Right lobe of liver (tissue), 6 donors: ENCODE results near the gene ZDHHC3. TPM values are rescaled to one million over a fixed set of nuclear protein-coding genes. Genes with fewer than 3 reads are reported as not detected.

Source experiments
- ATAC-seq, 4 donors: fragments of 200-7000 bp; cut with Tn5 transposase; one replicate each; pipeline ENCODE4 v1.9.1; 2020; ENCODE audit warnings: mild to moderate bottlenecking in 4 of 4, moderate library complexity in 4 of 4
- DNase-seq, 3 donors: peaks; one replicate each; pipeline ENCODE4 v3.0.0-alpha.2; 2020
- H3K27ac ChIP-seq, 3 donors: fragments of 200-600 bp; one replicate each; pipeline ENCODE4 v1.8.0; 2022
- H3K27me3 ChIP-seq, 2 donors: fragments of 200-600 bp; one replicate each; pipeline ENCODE4 v1.8.0; 2022
- H3K36me3 ChIP-seq, 4 donors: fragments of 200-600 bp; sonication (generic) in 1 of 4; one replicate each; pipeline versions ENCODE4 v1.5.1 to v1.8.0; 2017 to 2022; ENCODE audit warnings: control low read depth in 1 of 4
- H3K4me1 ChIP-seq, 4 donors: fragments of 200-600 bp; sonication (generic) in 1 of 4; one replicate each; pipeline versions ENCODE4 v1.5.1 to v1.8.0; 2017 to 2022; ENCODE audit warnings: control low read depth in 1 of 4
- H3K4me3 ChIP-seq, 3 donors: fragments of 200-600 bp; one replicate each; pipeline ENCODE4 v1.8.0; 2022
- H3K9me3 ChIP-seq, 4 donors: fragments of 200-600 bp; sonication (generic) in 1 of 4; one replicate each; pipeline versions ENCODE4 v1.5.1 to v1.8.0; 2017 to 2022; ENCODE audit warnings: control low read depth in 1 of 4
- CTCF ChIP-seq, 4 donors: fragments of 200-600 bp in 3 of 4; fragments of 450-650 bp in 1 of 4; IDR thresholded peaks; one replicate each; pipeline versions ENCODE4 v1.5.1 to v1.8.0; 2016 to 2022; ENCODE audit warnings: antibody characterized with exemption in 4 of 4, mild to moderate bottlenecking in 2 of 4
- POLR2A ChIP-seq: fragments of 450-650 bp; IDR thresholded peaks from one replicate; pipeline ENCODE4 v1.6.1; 2017; ENCODE audit warnings: antibody characterized with exemption, mild to moderate bottlenecking
- WGBS: methylation state at CpG from one replicate; pipeline ENCODE4 v1.1.6; 2018; ENCODE audit warnings: low coverage, low lambda C conversion rate; ENCODE audit not compliant: insufficient coverage; ENCODE audit errors: missing lambda C conversion rate; 5-methylcytosine and 5-hydroxymethylcytosine counted together
- intact Hi-C, 2 donors: fragments of 100-400 bp; cut with DNase I; formaldehyde crosslinking; loops; one replicate each; pipeline versions ENCODE4 v1.11.2 to v1.14.1; 2022
- total RNA-seq, 6 experiments: library from RNA; depleted of rRNA in 2 of 6; stranded (reverse); fragments of >200 nt in 2 of 6; fragmentation: NEBNext Ultra II Directional in 3 of 6; extraction: Animal tissue kit (Norgen Biotek cat#: 25700) in 3 of 6; gene quantifications; one replicate each; pipeline versions ENCODE4 v1.1.0 to v1.2.4, GENCODE V29; 2016 to 2023
- donor health status: DM: no; HTN: yes; CAD: no.
- donor health status: DM: no; HTN: no; CAD: no.
- donor health status: DM: no; HTN: no; CAD: no.
- donor health status: DM: no; HTN: yes; CAD: no.
- donor health status: DM: no; HTN: yes; CAD: no.

ZDHHC3 gene
- total RNA-seq, 6 experiments from 2014 or later = 27.5 to 36.7 (median 32.0) TPM

- Histone ChIP-seq H3K27me3 (no peaks in the 10 kb centered on the region), H3K27ac (no peak overlapping the region), H3K4me3 (no peak overlapping the region), H3K4me1 (no peaks in the 10 kb centered on the region), H3K36me3 (no peaks in the 10 kb centered on the region), H3K9me3 (no peaks in the 10 kb centered on the region)
- intact Hi-C loops = no loop called here
- no peak for ATAC-seq
- 55% methylated on average over 2 of the region's 2 CpGs for WGBS
- TF ChIP-seq CTCF (IDR thresholded peaks at IDR 0.05) = no peak
- DNase-seq = no peak
Observed at GRCh38 chr3:44893097-44893496, 82.9 kb downstream of the ZDHHC3 start.

GRCh38 chr3:44892689-44893088, 83.3 kb downstream of the ZDHHC3 start:
- DNase-seq = no peak
- Histone ChIP-seq H3K4me3 (no peak overlapping the region), H3K9me3 (no peaks in the 10 kb centered on the region), H3K36me3 (no peaks in the 10 kb centered on the region), H3K27ac (no peak overlapping the region), H3K27me3 (no peaks in the 10 kb centered on the region), H3K4me1 (no peaks in the 10 kb centered on the region)
- intact Hi-C loops = no loop called here
- TF ChIP-seq POLR2A (no peak), CTCF (IDR thresholded peaks at IDR 0.05) (no peak)
- no peak for ATAC-seq
- WGBS = 60% methylated on average over 3 of the region's 3 CpGs

GRCh38 chr3:44890852-44891251, 85.1 kb downstream of the ZDHHC3 start:
- H3K27me3 ChIP-seq = no peaks in the 10 kb centered on the region
- TF ChIP-seq POLR2A (no peak), CTCF (IDR thresholded peaks at IDR 0.05) (no peak)
- H3K27ac ChIP-seq = no peak overlapping the region
- H3K36me3 ChIP-seq = no peaks in the 10 kb centered on the region
- ATAC-seq = no peak
- 14% methylated on average over 1 of the region's 3 CpGs for WGBS
- H3K4me3 ChIP-seq = no peak overlapping the region
- no peaks in the 10 kb centered on the region for H3K9me3 ChIP-seq
- H3K4me1 ChIP-seq = no peaks in the 10 kb centered on the region
- no peak for DNase-seq
- intact Hi-C loops = no loop called here

GRCh38 chr3:44890258-44890657, 85.7 kb downstream of the ZDHHC3 start:
- no peak for DNase-seq
- H3K36me3 ChIP-seq = no peaks in the 10 kb centered on the region
- ATAC-seq = no peak
- no peaks in the 10 kb centered on the region for H3K27me3 ChIP-seq
- no peaks in the 10 kb centered on the region for H3K9me3 ChIP-seq
- H3K4me1 ChIP-seq = no peaks in the 10 kb centered on the region
- 43% methylated on average over 1 of the region's 3 CpGs for WGBS
- no peak overlapping the region for H3K27ac ChIP-seq
- TF ChIP-seq CTCF (IDR thresholded peaks at IDR 0.05) (no peak), POLR2A (no peak)
- no peak overlapping the region for H3K4me3 ChIP-seq
- intact Hi-C loops = no loop called here

- TF ChIP-seq CTCF (IDR thresholded peaks at IDR 0.05) (no peak), POLR2A (no peak)
- no peaks in the 10 kb centered on the region for H3K9me3 ChIP-seq
- no peaks in the 10 kb centered on the region for H3K27me3 ChIP-seq
- H3K4me1 ChIP-seq = no peaks in the 10 kb centered on the region
- intact Hi-C loops = no loop called here
- DNase-seq = no peak
- H3K27ac ChIP-seq = no peak overlapping the region
- 70% methylated on average over 7 of the region's 7 CpGs for WGBS
- ATAC-seq = no peak
- H3K4me3 ChIP-seq = no peak overlapping the region
- no peaks in the 10 kb centered on the region for H3K36me3 ChIP-seq
Observed at GRCh38 chr3:44887101-44887500, 88.9 kb downstream of the ZDHHC3 start.
